PC-3 (cell line): ENCODE measurements around the gene HEPN1. TPM values are rescaled to one million over a fixed set of nuclear protein-coding genes. Genes with fewer than 3 reads are reported as not detected.

Experiments
- ATAC-seq: fragments of 200-7000 bp; cut with Tn5 transposase; 2 replicates; pipeline ENCODE4 v1.9.1; 2020; ENCODE audit warnings: mild to moderate bottlenecking, moderate library complexity
- Bru-seq: library from RNA; stranded (reverse); fragments of 400-500 nt; gene quantifications from one replicate; lab custom pipeline; 2021; lab: Mats Ljungman, UMichigan
- BruChase-seq, 2 experiments: library from RNA; stranded (reverse); fragments of 400-500 nt; gene quantifications; one replicate each; lab custom pipeline; 2021; lab: Mats Ljungman, UMichigan
- BruUV-seq: library from RNA; stranded (reverse); fragments of 400-500 nt; replicated peaks from 2 replicates; lab custom pipeline; 2021; lab: Mats Ljungman, UMichigan
- CTCF ChIA-PET: fragments of 300-600 bp; sonication (Branson Sonifier 250); formaldehyde crosslinking; loops from one replicate; lab custom pipeline; 2022; ENCODE audit warnings: antibody characterized with exemption; lab: Charles Lee
- POLR2A ChIA-PET: fragments of 300-600 bp; sonication (Branson Sonifier 250); formaldehyde crosslinking; loops from one replicate; lab custom pipeline; 2022; ENCODE audit warnings: antibody characterized with exemption; ENCODE audit not compliant: unreplicated experiment; lab: Charles Lee
- DNase-seq: peaks from one replicate; pipeline ENCODE4 v3.0.0-alpha.2; 2015
- H2AFZ ChIP-seq: fragments of 300-600 bp; sonication (generic); 2 replicates; pipeline ENCODE4 v1.6.0; 2016; ENCODE audit warnings: antibody characterized with exemption, low read length
- H3F3A ChIP-seq: fragments of 300-600 bp; sonication (generic); one replicate; pipeline ENCODE4 v1.6.0; 2017; ENCODE audit warnings: antibody characterized with exemption, low read length, control low read depth, mild to moderate bottlenecking; ENCODE audit not compliant: unreplicated experiment
- H3K27ac ChIP-seq: fragments of 300-600 bp; sonication (generic); 2 replicates; pipeline ENCODE4 v1.5.1; 2016; ENCODE audit warnings: mild to moderate bottlenecking, low read length
- H3K27me3 ChIP-seq: fragments of 300-600 bp; sonication (generic); 2 replicates; pipeline ENCODE4 v1.6.1; 2016; ENCODE audit warnings: low read length, mixed read lengths
- H3K36me3 ChIP-seq: fragments of 300-600 bp; sonication (generic); 2 replicates; pipeline ENCODE4 v1.6.1; 2016; ENCODE audit warnings: low read depth, mixed run types, low read length, mixed read lengths
- H3K4me1 ChIP-seq: fragments of 300-600 bp; sonication (generic); 2 replicates; pipeline ENCODE4 v1.5.1; 2016; ENCODE audit warnings: low read length; ENCODE audit not compliant: insufficient read depth
- H3K4me2 ChIP-seq: fragments of 300-600 bp; sonication (generic); 2 replicates; pipeline ENCODE4 v1.6.0; 2016; ENCODE audit warnings: low read length
- H3K4me3 ChIP-seq: fragments of 300-600 bp; sonication (generic); 2 replicates; pipeline ENCODE4 v1.5.1; 2016; ENCODE audit warnings: mild to moderate bottlenecking, low read length, mixed read lengths
- H3K79me2 ChIP-seq: fragments of 300-600 bp; sonication (generic); 2 replicates; pipeline ENCODE4 v1.6.1; 2017; ENCODE audit warnings: low read length, mixed read lengths
- H3K9ac ChIP-seq: fragments of 300-600 bp; sonication (generic); 2 replicates; pipeline ENCODE4 v1.6.0; 2016; ENCODE audit warnings: mild to moderate bottlenecking, low read length
- H3K9me2 ChIP-seq: fragments of 300-600 bp; sonication (generic); replicated peaks from 2 replicates; pipeline ENCODE4 v1.6.1; 2016; ENCODE audit warnings: mixed run types, low read length, mixed read lengths
- H3K9me3 ChIP-seq: fragments of 300-600 bp; sonication (generic); 2 replicates; pipeline ENCODE4 v1.6.1; 2016; ENCODE audit warnings: low read length, mixed read lengths
- H4K20me1 ChIP-seq: fragments of 300-600 bp; sonication (generic); 2 replicates; pipeline ENCODE4 v1.6.1; 2016; ENCODE audit warnings: low read length, mixed read lengths
- EZH2 ChIP-seq: fragments of 300-600 bp; sonication (generic); IDR thresholded peaks from one replicate; pipeline ENCODE4 v1.6.1; 2017; ENCODE audit warnings: antibody characterized with exemption, mild to moderate bottlenecking, low read length; ENCODE audit not compliant: unreplicated experiment
- EZH2phosphoT487 ChIP-seq: fragments of 300-600 bp; sonication (generic); IDR thresholded peaks from 2 replicates; pipeline ENCODE4 v1.6.1; 2018; ENCODE audit warnings: mild to moderate bottlenecking, antibody characterized with exemption, low read length, borderline replicate concordance
- intact Hi-C: fragments of 100-400 bp; cut with micrococcal nuclease; formaldehyde crosslinking; loops from 2 replicates; pipeline ENCODE4 v1.9.0; 2023
- long read RNA-seq: library from polyadenylated mRNA; unstranded; transcript quantifications from one replicate; pipeline ENCODE4 v2.0.0, GENCODE V29; 2021; ENCODE audit not compliant: unreplicated experiment
- total RNA-seq: library from RNA; depleted of rRNA; stranded (reverse); fragments of >200 nt; gene quantifications from 2 replicates; pipeline ENCODE4 v1.2.3, GENCODE V29; 2014; rRNA removed
- TF ChIP-seq, protein P1 (sequence below): fragments of 300-600 bp; sonication (generic); conservative IDR thresholded peaks from 2 replicates; pipeline ENCODE4 v1.5.1; 2017; ENCODE audit warnings: antibody characterized with exemption, low read depth, mild to moderate bottlenecking, low read length

The HEPN1 gene
- not detected in 2 replicates for total RNA-seq
- Bru-seq, nascent RNA, result percentile 34 among the genes with signal in this experiment
- percentile 37 among the genes with signal in this experiment for BruChase-seq, experiment 1, labeled RNA remaining after a 6-hour chase
- percentile 43 among the genes with signal in this experiment for BruChase-seq, experiment 2, labeled RNA remaining after a 2-hour chase
- long read RNA-seq, partial matches to known transcripts, result 0 of 1 reads
- long read RNA-seq, other reads (novel, unspliced or antisense), result 1 of 1 reads

DNA sequence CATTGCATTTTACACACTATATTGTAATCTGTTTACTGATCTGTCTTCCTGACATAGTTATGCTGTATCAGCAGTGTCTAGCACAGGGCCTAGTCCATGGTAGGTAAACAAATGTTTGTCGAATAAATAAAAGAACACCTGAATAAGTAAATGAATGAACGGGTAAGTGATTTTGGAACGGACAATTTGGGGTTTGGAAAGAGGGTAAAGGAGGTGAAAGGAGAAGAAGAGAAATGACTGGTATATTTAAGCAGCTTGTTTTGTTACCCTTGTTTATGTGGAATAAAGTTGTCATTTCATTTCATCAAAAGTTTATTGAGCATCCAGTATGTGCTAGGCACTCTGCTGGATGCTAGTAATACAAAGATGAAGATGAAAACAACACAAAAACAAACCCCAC lies at the start of gene HEPN1:
TSS of gene HEPN1 (plus strand) at position 301 of the 400 bp plus-strand sequence.
- H3K79me2 ChIP-seq, result no peaks in the 10 kb centered on the region
- DNase-seq, result no peak

DNA sequence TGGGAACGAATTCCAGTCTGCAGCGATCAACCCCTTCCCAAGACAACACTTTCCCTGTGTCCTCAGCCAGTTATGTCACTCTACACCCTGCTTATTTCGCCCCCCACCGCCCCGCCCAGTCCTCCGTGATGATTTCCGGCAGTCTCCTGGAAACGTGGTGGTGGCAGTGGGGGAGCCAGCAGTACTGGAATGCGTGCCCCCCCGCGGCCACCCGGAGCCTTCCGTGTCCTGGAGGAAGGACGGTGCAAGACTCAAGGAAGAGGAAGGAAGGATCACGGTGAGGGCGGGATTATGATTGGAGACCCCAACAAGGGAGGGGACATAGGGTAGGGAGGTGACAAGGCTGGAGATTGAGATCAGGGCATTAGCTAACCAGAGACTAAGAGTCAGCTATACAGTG lies 49.7 kb upstream of the HEPN1 start:
- ATAC-seq (no peak), DNase-seq (no peak)
- CTCF ChIA-PET, result no interaction called here
- no peaks in the 10 kb centered on the region for H3F3A ChIP-seq
- H3K4me2 ChIP-seq, result no peak overlapping the region
- no peaks in the 10 kb centered on the region for H3K36me3 ChIP-seq
- H3K27ac ChIP-seq, result no peak overlapping the region
- POLR2A ChIA-PET, result no interaction called here
- TF ChIP-seq, protein P1, sequence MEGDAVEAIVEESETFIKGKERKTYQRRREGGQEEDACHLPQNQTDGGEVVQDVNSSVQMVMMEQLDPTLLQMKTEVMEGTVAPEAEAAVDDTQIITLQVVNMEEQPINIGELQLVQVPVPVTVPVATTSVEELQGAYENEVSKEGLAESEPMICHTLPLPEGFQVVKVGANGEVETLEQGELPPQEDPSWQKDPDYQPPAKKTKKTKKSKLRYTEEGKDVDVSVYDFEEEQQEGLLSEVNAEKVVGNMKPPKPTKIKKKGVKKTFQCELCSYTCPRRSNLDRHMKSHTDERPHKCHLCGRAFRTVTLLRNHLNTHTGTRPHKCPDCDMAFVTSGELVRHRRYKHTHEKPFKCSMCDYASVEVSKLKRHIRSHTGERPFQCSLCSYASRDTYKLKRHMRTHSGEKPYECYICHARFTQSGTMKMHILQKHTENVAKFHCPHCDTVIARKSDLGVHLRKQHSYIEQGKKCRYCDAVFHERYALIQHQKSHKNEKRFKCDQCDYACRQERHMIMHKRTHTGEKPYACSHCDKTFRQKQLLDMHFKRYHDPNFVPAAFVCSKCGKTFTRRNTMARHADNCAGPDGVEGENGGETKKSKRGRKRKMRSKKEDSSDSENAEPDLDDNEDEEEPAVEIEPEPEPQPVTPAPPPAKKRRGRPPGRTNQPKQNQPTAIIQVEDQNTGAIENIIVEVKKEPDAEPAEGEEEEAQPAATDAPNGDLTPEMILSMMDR, result no peak
- TF ChIP-seq EZH2 (no peak), EZH2phosphoT487 (no peak)
- H3K27me3 ChIP-seq, result peaks cover 42% of the 10 kb centered on the region
- intact Hi-C loops, result no loop called here
- no peaks in the 10 kb centered on the region for H4K20me1 ChIP-seq
- no peaks in the 10 kb centered on the region for H3K4me1 ChIP-seq
- no peak overlapping the region for H3K4me3 ChIP-seq
- H3K9me3 ChIP-seq, result no peaks in the 10 kb centered on the region
- H2AFZ ChIP-seq, result no peak overlapping the region
- no peaks in the 10 kb centered on the region for H3K9me2 ChIP-seq
- no peak overlapping the region for H3K9ac ChIP-seq
- BruUV-seq, result no TSS peak
- H3K79me2 ChIP-seq, result no peaks in the 10 kb centered on the region

More for the DNA sequence above, at the start of gene HEPN1:
- no peak for ATAC-seq
- Histone ChIP-seq H3K4me1 (no peaks in the 10 kb centered on the region), H3K27me3 (no peaks in the 10 kb centered on the region), H3K4me3 (no peak within 1 kb of the TSS), H3K9me3 (no peaks in the 10 kb centered on the region), H3K27ac (no peak within 1 kb of the TSS), H3K9me2 (no peaks in the 10 kb centered on the region), H4K20me1 (no peaks in the 10 kb centered on the region), H3K4me2 (no peak within 1 kb of the TSS), H3F3A (no peaks in the 10 kb centered on the region), H3K36me3 (no peaks in the 10 kb centered on the region), H3K9ac (no peak within 1 kb of the TSS), H2AFZ (no peak within 1 kb of the TSS)
- no TSS peak for BruUV-seq
- ChIA-PET POLR2A (no interaction called here), CTCF (no interaction called here)
- intact Hi-C loops, result no loop called here
- TF ChIP-seq EZH2phosphoT487 (no peak), EZH2 (no peak)
- TF ChIP-seq, protein P1, result no peak

GRCh38 chr11:124869856-124870387 lies 49.1 kb upstream of the HEPN1 start:
- Histone ChIP-seq H3F3A (no peaks in the 10 kb centered on the region), H3K9me3 (no peaks in the 10 kb centered on the region), H3K9me2 (no peaks in the 10 kb centered on the region), H4K20me1 (no peaks in the 10 kb centered on the region), H3K4me2 (no peak overlapping the region), H3K4me1 (no peaks in the 10 kb centered on the region), H3K36me3 (no peaks in the 10 kb centered on the region), H3K27ac (no peak overlapping the region), H3K4me3 (no peak overlapping the region), H3K79me2 (no peaks in the 10 kb centered on the region), H3K27me3 (peaks cover 36% of the 10 kb centered on the region), H2AFZ (no peak overlapping the region), H3K9ac (no peak overlapping the region)
- CTCF ChIA-PET, result no interaction called here
- BruUV-seq, result no TSS peak
- POLR2A ChIA-PET, result no interaction called here
- ATAC-seq (no peak), DNase-seq (no peak)
- TF ChIP-seq EZH2phosphoT487 (no peak), EZH2 (no peak)
- TF ChIP-seq, protein P1, result no peak
- intact Hi-C loops, result no loop called here
